MM.1S (cell line): ENCODE measurements around the gene TAS2R10.

Source experiments
- EZH2 ChIP-seq: fragments of 300-600 bp; sonication (generic); optimal IDR thresholded peaks from 2 replicates; pipeline ENCODE3; 2017; ENCODE audit warnings: low read depth, mild to moderate bottlenecking, antibody characterized with exemption, low read length, mixed read lengths
- EZH2phosphoT487 ChIP-seq: fragments of 300-600 bp; sonication (generic); IDR thresholded peaks from 2 replicates; pipeline ENCODE4 v1.6.1; 2018; ENCODE audit warnings: antibody characterized with exemption, low read length
- TF ChIP-seq, protein P1 (sequence below): fragments of 300-600 bp; sonication (generic); IDR thresholded peaks from 2 replicates; pipeline ENCODE4 v1.5.1; 2016; ENCODE audit warnings: antibody characterized with exemption, low read length, mixed read lengths

DNA sequence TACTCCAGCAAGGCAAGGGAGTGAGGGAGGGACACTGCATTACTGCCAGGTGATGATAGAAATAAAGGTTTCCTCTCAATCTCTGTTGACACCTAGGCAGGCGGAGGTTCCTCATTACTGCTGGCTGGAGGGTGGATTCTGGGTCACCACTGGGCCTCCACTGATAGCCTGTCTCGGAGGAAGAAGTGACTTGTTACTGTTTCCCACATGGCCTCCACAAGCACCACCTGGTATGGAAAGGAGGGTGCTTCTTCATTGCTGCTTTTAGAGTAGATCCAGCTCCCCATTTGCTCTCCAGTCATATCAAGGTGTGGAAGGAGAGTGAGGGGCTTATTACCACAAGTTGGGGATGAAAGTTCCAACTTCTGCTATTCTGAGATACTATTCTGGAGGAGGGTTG is 16.7 kb upstream of the TAS2R10 start:
- TF ChIP-seq, protein P1, sequence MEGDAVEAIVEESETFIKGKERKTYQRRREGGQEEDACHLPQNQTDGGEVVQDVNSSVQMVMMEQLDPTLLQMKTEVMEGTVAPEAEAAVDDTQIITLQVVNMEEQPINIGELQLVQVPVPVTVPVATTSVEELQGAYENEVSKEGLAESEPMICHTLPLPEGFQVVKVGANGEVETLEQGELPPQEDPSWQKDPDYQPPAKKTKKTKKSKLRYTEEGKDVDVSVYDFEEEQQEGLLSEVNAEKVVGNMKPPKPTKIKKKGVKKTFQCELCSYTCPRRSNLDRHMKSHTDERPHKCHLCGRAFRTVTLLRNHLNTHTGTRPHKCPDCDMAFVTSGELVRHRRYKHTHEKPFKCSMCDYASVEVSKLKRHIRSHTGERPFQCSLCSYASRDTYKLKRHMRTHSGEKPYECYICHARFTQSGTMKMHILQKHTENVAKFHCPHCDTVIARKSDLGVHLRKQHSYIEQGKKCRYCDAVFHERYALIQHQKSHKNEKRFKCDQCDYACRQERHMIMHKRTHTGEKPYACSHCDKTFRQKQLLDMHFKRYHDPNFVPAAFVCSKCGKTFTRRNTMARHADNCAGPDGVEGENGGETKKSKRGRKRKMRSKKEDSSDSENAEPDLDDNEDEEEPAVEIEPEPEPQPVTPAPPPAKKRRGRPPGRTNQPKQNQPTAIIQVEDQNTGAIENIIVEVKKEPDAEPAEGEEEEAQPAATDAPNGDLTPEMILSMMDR: no peak
- TF ChIP-seq EZH2 (no peak), EZH2phosphoT487 (no peak)
